ENCODE data around the gene GPC1.
A peak's percentile ranks its signal among the peaks of the same experiment; 100 is the strongest.
"Not testable (repeated sequence)": the region's sequence is repeated elsewhere in the genome, so short reads cannot be mapped to it uniquely, and the experiment has no call there.

Gene GPC1, protein sequence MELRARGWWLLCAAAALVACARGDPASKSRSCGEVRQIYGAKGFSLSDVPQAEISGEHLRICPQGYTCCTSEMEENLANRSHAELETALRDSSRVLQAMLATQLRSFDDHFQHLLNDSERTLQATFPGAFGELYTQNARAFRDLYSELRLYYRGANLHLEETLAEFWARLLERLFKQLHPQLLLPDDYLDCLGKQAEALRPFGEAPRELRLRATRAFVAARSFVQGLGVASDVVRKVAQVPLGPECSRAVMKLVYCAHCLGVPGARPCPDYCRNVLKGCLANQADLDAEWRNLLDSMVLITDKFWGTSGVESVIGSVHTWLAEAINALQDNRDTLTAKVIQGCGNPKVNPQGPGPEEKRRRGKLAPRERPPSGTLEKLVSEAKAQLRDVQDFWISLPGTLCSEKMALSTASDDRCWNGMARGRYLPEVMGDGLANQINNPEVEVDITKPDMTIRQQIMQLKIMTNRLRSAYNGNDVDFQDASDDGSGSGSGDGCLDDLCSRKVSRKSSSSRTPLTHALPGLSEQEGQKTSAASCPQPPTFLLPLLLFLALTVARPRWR
- 0.97 to 1.6 (median 1.5) reads per million in 3 donors for total RNA-seq

- H3K27ac ChIP-seq (ENCODE audit: insufficient read depth, low read length, poor library complexity, severe bottlenecking): peak within 1 kb of the TSS; percentile 18
- H3K9me3 ChIP-seq (ENCODE audit: control insufficient read depth, low read length): no peaks in the 10 kb centered on the region
- peaks cover 13% of the 10 kb centered on the region for H3K27me3 ChIP-seq (replicated peaks; ENCODE audit: control insufficient read depth, insufficient read depth, low read length, poor library complexity, severe bottlenecking)
- no peaks in the 10 kb centered on the region for H3K36me3 ChIP-seq (ENCODE audit: control insufficient read depth, insufficient read depth, low read length)
- H3K4me1 ChIP-seq (ENCODE audit: control insufficient read depth, insufficient read depth, low read length, poor library complexity, severe bottlenecking): peaks cover 13% of the 10 kb centered on the region
- H3K4me3 ChIP-seq (ENCODE audit: insufficient read depth, low read depth, low read length, poor library complexity, severe bottlenecking): peak within 1 kb of the TSS; percentile 63
- DNase-seq: peak in 2 of 3 donors; percentile 38 to 47
Observed at GRCh38 chr2:240435457-240435947, at the start of gene GPC1. Gene GPC1, plus strand, starts transcription at chr2:240435663. Its CDS starts 256 bp downstream, at chr2:240435919.

DNA sequence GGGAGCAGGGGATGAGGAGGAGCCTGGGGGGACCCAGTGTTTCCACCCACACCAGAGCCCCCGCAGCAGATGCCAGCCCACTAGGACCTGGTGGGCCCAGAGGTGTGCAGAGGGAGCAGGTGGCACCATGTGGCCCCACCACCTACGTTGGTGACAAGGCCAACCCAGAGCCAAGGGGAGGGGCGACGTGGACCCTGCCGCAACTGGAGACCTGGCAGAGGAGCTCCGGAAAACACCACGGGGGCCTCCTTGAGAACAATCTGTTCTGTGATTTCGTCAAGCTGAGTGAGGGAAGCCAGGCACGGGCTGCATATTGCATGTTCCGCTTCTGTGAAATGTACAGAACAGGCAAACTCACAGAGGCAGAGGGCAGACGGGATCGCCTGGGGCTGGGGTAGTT lies 49.1 kb upstream of the GPC1 start:
- no peaks in the 10 kb centered on the region for H3K4me1 ChIP-seq (ENCODE audit: control insufficient read depth, insufficient read depth, low read length, poor library complexity, severe bottlenecking)
- H3K9me3 ChIP-seq (ENCODE audit: control insufficient read depth, low read length): no peaks in the 10 kb centered on the region
- no peaks in the 10 kb centered on the region for H3K36me3 ChIP-seq (ENCODE audit: control insufficient read depth, insufficient read depth, low read length)
- no peak for DNase-seq
- H3K27me3 ChIP-seq (replicated peaks; ENCODE audit: control insufficient read depth, insufficient read depth, low read length, poor library complexity, severe bottlenecking): no peaks in the 10 kb centered on the region
- no peak overlapping the region for H3K27ac ChIP-seq (ENCODE audit: insufficient read depth, low read length, poor library complexity, severe bottlenecking)
- H3K4me3 ChIP-seq (ENCODE audit: insufficient read depth, low read depth, low read length, poor library complexity, severe bottlenecking): no peak overlapping the region

GRCh38 chr2:240386743-240387142 lies 48.7 kb upstream of the GPC1 start:
- H3K36me3 ChIP-seq (ENCODE audit: control insufficient read depth, insufficient read depth, low read length); DNase-seq; H3K27me3 ChIP-seq (replicated peaks; ENCODE audit: control insufficient read depth, insufficient read depth, low read length, poor library complexity, severe bottlenecking); H3K9me3 ChIP-seq (ENCODE audit: control insufficient read depth, low read length); H3K4me1 ChIP-seq (ENCODE audit: control insufficient read depth, insufficient read depth, low read length, poor library complexity, severe bottlenecking); H3K4me3 ChIP-seq (ENCODE audit: insufficient read depth, low read depth, low read length, poor library complexity, severe bottlenecking); H3K27ac ChIP-seq (ENCODE audit: insufficient read depth, low read length, poor library complexity, severe bottlenecking): not testable (repeated sequence)

DNA sequence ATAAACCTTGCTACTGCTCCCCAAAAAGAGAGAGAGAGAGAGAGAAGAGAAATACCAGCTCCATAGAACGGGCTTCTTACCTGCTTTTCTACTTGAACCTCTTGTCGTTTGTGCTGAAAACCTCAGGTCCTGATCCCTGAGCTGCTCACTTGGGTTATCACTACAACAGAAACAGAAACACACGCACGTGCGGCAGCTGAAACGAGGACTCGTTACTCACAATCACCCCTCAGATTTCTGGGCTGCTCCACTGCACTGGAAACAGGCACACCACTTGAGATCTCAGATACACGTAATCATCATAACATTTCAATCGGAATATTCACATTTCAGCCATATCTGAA lies 48.2 kb upstream of the GPC1 start:
- Histone ChIP-seq H3K36me3 (ENCODE audit: control insufficient read depth, insufficient read depth, low read length) (no peaks in the 10 kb centered on the region), H3K4me3 (ENCODE audit: insufficient read depth, low read depth, low read length, poor library complexity, severe bottlenecking) (no peak overlapping the region), H3K27ac (ENCODE audit: insufficient read depth, low read length, poor library complexity, severe bottlenecking) (no peak overlapping the region), H3K9me3 (ENCODE audit: control insufficient read depth, low read length) (no peaks in the 10 kb centered on the region), H3K27me3 (replicated peaks; ENCODE audit: control insufficient read depth, insufficient read depth, low read length, poor library complexity, severe bottlenecking) (no peaks in the 10 kb centered on the region), H3K4me1 (ENCODE audit: control insufficient read depth, insufficient read depth, low read length, poor library complexity, severe bottlenecking) (peaks cover under 1% of the 10 kb centered on the region)
- DNase-seq: no peak

- Histone ChIP-seq H3K9me3 (ENCODE audit: control insufficient read depth, low read length) (no peaks in the 10 kb centered on the region), H3K36me3 (ENCODE audit: control insufficient read depth, insufficient read depth, low read length) (no peaks in the 10 kb centered on the region), H3K4me3 (ENCODE audit: insufficient read depth, low read depth, low read length, poor library complexity, severe bottlenecking) (no peak overlapping the region), H3K4me1 (ENCODE audit: control insufficient read depth, insufficient read depth, low read length, poor library complexity, severe bottlenecking) (peaks cover 4% of the 10 kb centered on the region), H3K27ac (ENCODE audit: insufficient read depth, low read length, poor library complexity, severe bottlenecking) (no peak overlapping the region), H3K27me3 (replicated peaks; ENCODE audit: control insufficient read depth, insufficient read depth, low read length, poor library complexity, severe bottlenecking) (no peaks in the 10 kb centered on the region)
- DNase-seq: no peak
Observed at GRCh38 chr2:240387669-240388358, 47.6 kb upstream of the GPC1 start.

- Histone ChIP-seq H3K4me1 (ENCODE audit: control insufficient read depth, insufficient read depth, low read length, poor library complexity, severe bottlenecking) (peaks cover 4% of the 10 kb centered on the region), H3K4me3 (ENCODE audit: insufficient read depth, low read depth, low read length, poor library complexity, severe bottlenecking) (no peak overlapping the region), H3K27ac (ENCODE audit: insufficient read depth, low read length, poor library complexity, severe bottlenecking) (no peak overlapping the region), H3K36me3 (ENCODE audit: control insufficient read depth, insufficient read depth, low read length) (no peaks in the 10 kb centered on the region), H3K27me3 (replicated peaks; ENCODE audit: control insufficient read depth, insufficient read depth, low read length, poor library complexity, severe bottlenecking) (no peaks in the 10 kb centered on the region), H3K9me3 (ENCODE audit: control insufficient read depth, low read length) (no peaks in the 10 kb centered on the region)
- no peak for DNase-seq
Observed at GRCh38 chr2:240388471-240389301, 46.8 kb upstream of the GPC1 start.

GRCh38 chr2:240389302-240389805 lies 46.1 kb upstream of the GPC1 start:
- H3K27ac ChIP-seq (ENCODE audit: insufficient read depth, low read length, poor library complexity, severe bottlenecking): no peak overlapping the region
- peaks cover 4% of the 10 kb centered on the region for H3K4me1 ChIP-seq (ENCODE audit: control insufficient read depth, insufficient read depth, low read length, poor library complexity, severe bottlenecking)
- no peaks in the 10 kb centered on the region for H3K27me3 ChIP-seq (replicated peaks; ENCODE audit: control insufficient read depth, insufficient read depth, low read length, poor library complexity, severe bottlenecking)
- H3K9me3 ChIP-seq (ENCODE audit: control insufficient read depth, low read length): no peaks in the 10 kb centered on the region
- no peak for DNase-seq
- H3K4me3 ChIP-seq (ENCODE audit: insufficient read depth, low read depth, low read length, poor library complexity, severe bottlenecking): no peak overlapping the region
- H3K36me3 ChIP-seq (ENCODE audit: control insufficient read depth, insufficient read depth, low read length): no peaks in the 10 kb centered on the region

DNA sequence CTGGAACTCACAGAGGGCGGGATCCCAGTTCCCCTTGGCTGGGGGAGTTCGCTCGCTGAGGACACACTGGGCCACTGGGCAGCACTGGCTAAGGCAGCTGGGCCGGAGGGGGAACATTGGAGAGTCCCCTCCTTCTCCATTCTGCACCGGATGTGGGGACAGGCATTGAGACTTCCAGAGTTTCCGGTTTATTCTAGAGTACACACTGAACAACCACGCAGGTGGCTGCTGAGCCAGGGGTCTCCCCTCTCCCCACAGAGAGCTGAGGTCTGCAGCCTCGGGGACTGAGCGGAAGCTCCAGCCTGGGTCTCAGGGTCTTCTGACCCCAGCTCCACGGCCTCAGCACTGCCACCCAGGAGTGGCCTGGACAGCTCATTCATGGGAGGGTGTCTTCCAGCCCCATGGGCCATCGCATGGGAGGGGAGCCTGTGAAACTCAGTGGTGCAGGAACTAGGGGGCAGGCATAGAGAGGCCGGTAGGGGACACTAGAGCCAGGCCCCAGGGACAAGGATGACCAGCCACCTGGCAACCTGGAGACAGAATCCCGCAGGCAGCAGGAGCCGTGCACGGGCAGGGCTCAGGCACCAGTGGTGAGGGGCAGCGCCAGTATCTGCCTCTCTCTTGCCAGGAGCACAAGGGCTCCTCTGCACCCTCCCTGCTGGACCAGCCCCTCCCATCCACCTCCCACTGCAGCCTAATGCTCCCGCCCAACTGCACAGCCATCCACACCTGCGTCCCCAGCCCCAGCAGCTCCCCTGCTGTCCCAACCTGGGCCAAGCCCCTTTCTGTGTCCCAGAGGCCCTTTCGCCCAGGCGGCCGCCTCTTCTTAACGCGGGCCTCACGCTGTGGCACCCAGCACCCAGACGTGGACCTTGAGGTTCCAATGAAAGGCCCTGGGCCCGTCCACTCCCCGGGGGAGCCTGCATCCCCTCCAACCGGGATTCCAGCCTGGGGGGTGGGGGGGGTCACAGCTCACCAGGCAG lies 45.1 kb upstream of the GPC1 start:
- peaks cover 4% of the 10 kb centered on the region for H3K4me1 ChIP-seq (ENCODE audit: control insufficient read depth, insufficient read depth, low read length, poor library complexity, severe bottlenecking)
- no peak overlapping the region for H3K4me3 ChIP-seq (ENCODE audit: insufficient read depth, low read depth, low read length, poor library complexity, severe bottlenecking)

More for the DNA sequence above, 45.1 kb upstream of the GPC1 start:
- H3K36me3 ChIP-seq (ENCODE audit: control insufficient read depth, insufficient read depth, low read length): no peaks in the 10 kb centered on the region
- no peaks in the 10 kb centered on the region for H3K9me3 ChIP-seq (ENCODE audit: control insufficient read depth, low read length)
- H3K27ac ChIP-seq (ENCODE audit: insufficient read depth, low read length, poor library complexity, severe bottlenecking): no peak overlapping the region
- no peak for DNase-seq
- H3K27me3 ChIP-seq (replicated peaks; ENCODE audit: control insufficient read depth, insufficient read depth, low read length, poor library complexity, severe bottlenecking): no peaks in the 10 kb centered on the region

Data from effector memory CD4-positive, alpha-beta T cell (primary cell).